Measurements from ENCODE around the gene SUMF1.

The SUMF1 gene

DNA sequence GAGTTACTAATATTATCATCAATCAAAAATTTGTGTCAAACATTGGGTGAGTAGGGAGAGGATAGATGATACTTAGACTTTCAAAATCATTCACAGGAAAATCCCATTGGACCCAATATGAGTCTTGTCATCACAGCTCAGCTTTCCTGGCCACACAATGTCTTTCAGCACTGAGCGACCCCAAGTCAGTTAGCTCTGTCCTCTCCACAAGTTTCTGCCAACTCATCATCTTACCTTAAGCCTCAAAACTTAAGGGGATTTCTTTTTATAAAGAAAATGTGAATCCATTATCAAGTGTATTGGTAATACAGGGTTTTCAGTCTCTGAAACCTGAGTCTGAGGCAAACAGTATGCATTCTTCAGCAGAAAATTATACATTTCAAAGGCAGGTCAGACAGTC is 55.8 kb downstream of the SUMF1 start:
- DNase-seq = no peak

GRCh38 chr3:4410606-4411005 is 56.5 kb downstream of the SUMF1 start:
- no peak for DNase-seq

DNA sequence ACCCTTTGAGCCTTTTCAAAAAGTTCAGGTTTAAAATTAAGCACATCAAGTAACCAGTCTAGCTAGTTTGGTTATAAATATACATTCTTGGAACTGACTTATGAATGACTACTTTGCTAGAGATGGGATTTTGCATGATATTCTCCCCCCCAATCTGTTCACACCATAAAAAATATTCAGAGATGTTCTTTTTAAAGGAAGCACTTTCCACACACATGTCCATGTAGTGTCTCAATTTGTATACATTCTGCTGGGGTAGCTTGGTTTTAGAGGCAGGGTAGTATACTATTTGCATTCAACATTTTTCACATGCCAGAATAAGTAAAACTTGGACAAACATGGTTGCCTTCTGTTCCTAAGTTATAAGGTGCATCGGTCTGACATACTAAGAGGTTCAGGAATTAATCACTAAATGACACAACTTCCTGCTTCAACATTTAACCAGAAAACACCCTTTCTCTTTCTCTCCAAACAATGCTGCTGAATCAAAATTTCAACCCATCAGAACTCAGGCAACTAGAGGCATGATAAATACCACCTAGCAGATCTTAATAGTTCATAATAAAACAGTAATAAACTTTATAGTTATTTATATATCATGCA is 57.0 kb downstream of the SUMF1 start:
- DNase-seq = no peak

DNA sequence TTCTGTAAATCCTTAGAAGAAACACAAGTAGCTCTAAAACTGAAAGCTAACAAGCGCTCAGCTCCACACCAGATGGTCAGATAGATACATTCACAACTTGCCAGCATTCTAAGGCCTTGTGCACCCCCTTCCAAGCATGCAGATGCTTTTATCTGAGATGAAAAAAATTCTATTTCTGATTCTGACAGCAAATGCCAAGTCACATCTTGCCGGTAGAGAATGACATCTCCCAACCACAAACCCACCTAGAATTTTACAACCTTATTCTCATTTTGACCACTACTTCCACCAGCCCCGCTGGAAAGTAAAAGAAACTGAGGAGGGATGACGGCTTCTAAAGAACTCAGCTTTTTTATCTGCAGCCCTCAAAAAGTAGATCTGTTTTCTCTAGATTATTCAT is 57.7 kb downstream of the SUMF1 start:
- DNase-seq = no peak

GRCh38 chr3:4408958-4409357 is 58.1 kb downstream of the SUMF1 start:
- DNase-seq = no peak

DNA sequence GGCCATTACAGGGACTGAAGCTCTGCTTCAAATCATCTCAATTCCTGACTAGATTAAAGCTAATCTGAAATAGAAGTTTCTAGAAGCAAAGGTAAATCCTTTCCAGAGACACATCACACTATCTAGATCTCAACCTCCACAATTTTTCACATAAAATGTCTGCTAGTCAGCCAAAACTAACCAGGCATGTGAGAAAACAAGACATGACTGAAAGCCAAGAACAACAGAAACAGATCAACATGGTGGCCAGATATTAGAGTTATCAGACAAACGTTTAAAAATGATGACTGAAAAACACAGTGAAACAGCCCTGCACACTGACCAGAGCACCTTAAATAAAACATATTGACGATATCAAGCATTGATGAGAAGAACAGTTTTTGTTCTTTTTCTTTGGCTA is 59.1 kb downstream of the SUMF1 start:
- DNase-seq = no peak

- no peak for DNase-seq
Observed at GRCh38 chr3:4406746-4407568, 60.1 kb downstream of the SUMF1 start.

GRCh38 chr3:4404881-4405280 is 62.2 kb downstream of the SUMF1 start:
- DNase-seq = no peak

- DNase-seq = no peak
Observed at GRCh38 chr3:4401441-4401840, 65.6 kb downstream of the SUMF1 start.

DNA sequence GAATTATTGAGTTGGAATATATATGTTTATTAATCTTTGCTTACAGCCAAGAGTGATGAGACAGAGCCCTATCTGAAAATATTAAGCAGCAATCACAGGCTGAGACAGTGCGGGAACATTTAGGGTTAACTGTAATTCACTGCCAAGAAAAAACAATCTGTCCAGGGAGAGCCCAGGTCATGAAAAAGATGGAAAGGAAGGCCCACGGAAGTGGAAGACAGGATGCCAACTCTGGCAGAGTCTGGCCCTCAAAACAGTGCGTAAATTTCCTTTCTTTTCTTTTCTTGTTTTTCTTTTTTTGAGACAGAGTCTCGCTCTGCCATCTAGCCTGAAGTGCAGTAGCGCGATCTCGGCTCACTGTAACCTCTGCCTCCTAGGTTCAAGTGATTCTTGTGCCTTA is 67.6 kb downstream of the SUMF1 start:
- DNase-seq = no peak

DNA sequence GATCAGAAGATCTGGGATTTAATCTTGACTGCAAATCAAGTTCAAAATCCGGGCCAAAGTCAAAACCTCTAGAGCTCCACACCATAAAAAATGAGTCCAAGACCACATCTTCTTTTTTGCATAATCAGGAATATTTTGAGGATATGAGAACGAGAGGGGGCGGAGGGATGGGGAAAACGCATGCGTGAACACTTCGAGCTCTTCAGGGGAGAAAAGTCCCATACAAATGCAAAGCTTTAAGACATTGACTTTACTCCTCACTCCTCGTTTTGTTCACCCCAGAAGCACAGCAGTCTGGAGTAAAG is 68.2 kb downstream of the SUMF1 start:
- no peak for DNase-seq

GRCh38 chr3:4398120-4398940 is 68.7 kb downstream of the SUMF1 start:
- no peak for DNase-seq

- no peak for DNase-seq
Observed at GRCh38 chr3:4397466-4397865, 69.6 kb downstream of the SUMF1 start.

DNA sequence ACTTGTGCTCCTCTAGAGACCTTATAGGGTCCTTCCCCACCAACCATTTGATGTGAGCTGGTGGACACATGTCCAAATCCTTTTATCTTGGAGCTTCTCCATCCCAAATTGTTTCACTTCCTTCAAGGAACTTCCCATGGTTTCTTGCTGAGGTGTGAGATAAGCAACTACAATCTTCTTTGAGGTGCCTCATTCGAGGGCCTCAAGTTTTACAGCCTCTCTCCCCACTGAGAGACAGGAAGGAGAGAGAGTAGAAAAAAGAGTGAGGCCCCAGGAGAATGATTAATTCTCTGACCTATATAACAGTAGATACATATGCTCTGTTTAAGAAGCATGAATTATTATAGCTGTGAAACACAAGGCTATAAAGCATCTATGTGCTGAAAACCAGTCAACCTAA is 70.5 kb downstream of the SUMF1 start:
- no peak for DNase-seq

- no peak for DNase-seq
Observed at GRCh38 chr3:4396006-4396405, 71.1 kb downstream of the SUMF1 start.

DNA sequence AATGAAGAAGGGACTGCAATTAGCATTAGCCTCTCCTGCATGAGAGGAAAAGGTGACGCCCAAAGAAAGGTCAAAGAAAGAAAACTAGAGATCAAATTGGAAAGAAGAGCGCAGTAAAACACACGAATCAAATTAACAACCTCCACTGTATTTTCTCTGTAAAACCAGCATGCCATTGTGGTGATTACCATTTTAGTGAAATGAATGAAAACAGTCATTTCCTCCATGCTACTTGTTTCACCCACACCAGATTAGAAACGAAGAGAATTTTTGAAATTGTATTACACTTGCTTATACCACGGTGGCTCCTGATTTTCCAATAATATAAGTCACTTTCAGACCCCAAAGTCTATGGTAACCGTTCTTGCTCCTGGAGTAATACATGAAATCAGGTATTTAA is 71.6 kb downstream of the SUMF1 start:
- no peak for DNase-seq

GRCh38 chr3:4394567-4394966 is 72.5 kb downstream of the SUMF1 start:
- DNase-seq = no peak

DNA sequence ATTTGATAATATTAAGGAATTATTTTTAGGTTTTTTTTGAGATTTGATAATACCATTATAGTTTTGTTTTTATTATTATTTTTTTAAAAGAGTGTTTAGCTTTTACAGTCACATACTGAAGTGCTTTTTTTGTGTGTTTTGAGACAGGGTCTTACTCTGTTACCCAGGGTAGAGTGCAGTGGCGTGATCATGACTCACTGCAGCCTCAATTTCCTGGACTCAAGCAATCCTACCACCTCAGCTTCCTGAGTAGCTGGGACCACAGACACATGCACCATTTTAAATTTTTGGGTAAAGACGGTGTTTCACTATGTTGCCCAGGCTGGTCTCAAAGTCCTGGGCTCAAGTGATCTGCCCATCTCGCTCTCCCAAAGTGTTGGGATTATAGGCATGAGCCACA is 73.0 kb downstream of the SUMF1 start:
- DNase-seq = no peak

- no peak for DNase-seq
Observed at GRCh38 chr3:4392992-4393391, 74.1 kb downstream of the SUMF1 start.

- DNase-seq = no peak
Observed at GRCh38 chr3:4387210-4388204, 79.6 kb downstream of the SUMF1 start.

DNA sequence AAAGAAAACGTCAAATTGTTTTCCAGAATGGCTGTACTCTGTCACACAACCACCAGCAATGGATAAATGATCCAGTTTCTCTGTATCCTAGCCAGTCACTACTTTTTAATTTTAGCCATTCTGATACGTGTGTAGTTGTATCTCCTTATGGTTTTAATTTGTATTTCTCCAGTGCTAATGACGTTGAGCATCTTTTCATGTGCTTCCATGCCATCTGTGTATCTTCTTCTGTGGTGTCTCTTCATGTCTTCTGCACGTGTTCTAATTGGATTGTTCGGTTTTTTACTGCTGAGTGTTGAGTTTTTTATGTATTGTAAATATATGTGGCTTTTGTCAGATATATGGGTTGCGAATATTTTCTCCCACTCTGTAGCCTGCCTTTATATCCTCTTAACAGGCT is 81.9 kb downstream of the SUMF1 start:
- no peak for DNase-seq

DNA sequence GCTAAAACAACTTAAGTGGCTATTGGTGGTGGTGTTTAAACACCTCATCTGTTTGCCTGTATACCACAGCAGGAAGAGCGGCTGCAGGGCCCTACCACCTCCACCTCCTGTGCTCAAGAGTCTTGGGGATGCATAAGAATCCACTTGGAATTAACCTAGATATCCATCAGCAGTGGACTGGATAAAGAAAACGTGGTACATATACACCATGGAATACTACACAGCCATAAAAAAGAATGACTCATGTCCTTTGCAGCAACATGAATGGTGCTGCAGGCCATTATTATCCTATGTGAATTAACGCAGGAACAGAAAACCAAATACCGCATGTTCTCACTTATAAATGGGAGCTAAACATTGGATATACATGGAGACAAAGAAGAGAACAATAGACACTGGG is 87.1 kb downstream of the SUMF1 start:
- DNase-seq = no peak

GRCh38 chr3:4376499-4376898 is 90.6 kb downstream of the SUMF1 start:
- DNase-seq = no peak
